Activated T-helper 2 cell treated with anti-CD3 and anti-CD28 coated beads, Interferon-gamma antibody, Interleukin-2, Interleukin-4, amounts not matched to agents 10 μg/mL and 5 μg/mL and 100 μg/mL, durations not matched to agents 14 hours and 24 hours and 36 hours (primary cell): Measurements from ENCODE around the gene FBXO15. TPM values are rescaled to one million over a fixed set of nuclear protein-coding genes. Genes with fewer than 3 reads are reported as not detected.

Experiments
- DNase-seq: peaks from one replicate; pipeline ENCODE4 v3.0.0; 2021; ENCODE audit warnings: low spot score
- H3K27ac Mint-ChIP-seq: one replicate; pipeline ENCODE4 v1.8.0; 2021; ENCODE audit warnings: mixed read lengths
- H3K27me3 Mint-ChIP-seq: one replicate; pipeline ENCODE4 v1.8.0; 2021; ENCODE audit warnings: low read depth, mixed read lengths
- H3K36me3 Mint-ChIP-seq: one replicate; pipeline ENCODE4 v1.8.0; 2021; ENCODE audit warnings: low read depth, mixed read lengths
- H3K4me1 Mint-ChIP-seq: one replicate; pipeline ENCODE4 v1.8.0; 2021; ENCODE audit warnings: low read depth, mixed read lengths
- H3K4me3 Mint-ChIP-seq: one replicate; pipeline ENCODE4 v1.8.0; 2021; ENCODE audit warnings: low read depth, mild to moderate bottlenecking, moderate library complexity, mixed read lengths
- H3K9me3 Mint-ChIP-seq: one replicate; pipeline ENCODE4 v1.8.0; 2021; ENCODE audit warnings: mixed read lengths
- intact Hi-C: fragments of 100-400 bp; cut with micrococcal nuclease; formaldehyde crosslinking; loops from one replicate; pipeline ENCODE4 v1.15.1; 2023
- total RNA-seq: library from RNA; stranded (reverse); gene quantifications from 2 replicates; pipeline ENCODE4 v1.2.3, GENCODE V29; 2022

FBXO15 gene
- total RNA-seq, 1 donor from 2014 or later: 0.91 TPM

- intact Hi-C loops: loop anchor here (5.0 kb wide), 2 partner anchors 113 to 258 kb away; no protein-coding TSS in a partner anchor
- H3K27me3 Mint-ChIP-seq: peaks cover 5% of the 10 kb centered on the region
- no peak overlapping the region for H3K4me3 Mint-ChIP-seq
- peaks cover 4% of the 10 kb centered on the region for H3K9me3 Mint-ChIP-seq
- no peak for DNase-seq
- no peaks in the 10 kb centered on the region for H3K36me3 Mint-ChIP-seq
- peaks cover 17% of the 10 kb centered on the region for H3K4me1 Mint-ChIP-seq
- no peak overlapping the region for H3K27ac Mint-ChIP-seq
Observed at GRCh38 chr18:74084184-74084855, 63.3 kb downstream of the FBXO15 start.

- Mint-ChIP-seq H3K27me3 (peaks cover 7% of the 10 kb centered on the region), H3K4me1 (peaks cover 17% of the 10 kb centered on the region), H3K27ac (peak overlapping the region; percentile 99), H3K36me3 (no peaks in the 10 kb centered on the region), H3K4me3 (peak overlapping the region; percentile 62), H3K9me3 (no peaks in the 10 kb centered on the region)
- DNase-seq: no peak
- intact Hi-C loops: loop anchor here (5.0 kb wide), 2 partner anchors 114 to 259 kb away; no protein-coding TSS in a partner anchor
Observed at GRCh38 chr18:74083557-74083952, 64.1 kb downstream of the FBXO15 start.

- intact Hi-C loops: loop anchor here (1.0 to 5.0 kb wide), 6 partner anchors 19 to 259 kb away; partner anchors contain the start of gene TIMM21
- Mint-ChIP-seq H3K36me3 (no peaks in the 10 kb centered on the region), H3K4me3 (peak overlapping the region; percentile 79), H3K27me3 (peaks cover 7% of the 10 kb centered on the region), H3K27ac (peak overlapping the region; percentile 99), H3K4me1 (peaks cover 17% of the 10 kb centered on the region), H3K9me3 (no peaks in the 10 kb centered on the region)
- DNase-seq: no peak
Observed at GRCh38 chr18:74082742-74083556, 64.7 kb downstream of the FBXO15 start.

- peak; percentile 63 for DNase-seq
- Mint-ChIP-seq H3K27me3 (peaks cover 7% of the 10 kb centered on the region), H3K36me3 (no peaks in the 10 kb centered on the region), H3K27ac (peak overlapping the region; percentile 99), H3K9me3 (no peaks in the 10 kb centered on the region), H3K4me3 (peak overlapping the region; percentile 79), H3K4me1 (peaks cover 17% of the 10 kb centered on the region)
- intact Hi-C loops: loop anchor here (1.0 to 5.0 kb wide), 6 partner anchors 18 to 260 kb away; partner anchors contain the start of gene TIMM21
Observed at GRCh38 chr18:74081966-74082741, 65.5 kb downstream of the FBXO15 start.

- Mint-ChIP-seq H3K27ac (no peak overlapping the region), H3K4me1 (peaks cover 13% of the 10 kb centered on the region)
- intact Hi-C loops: no loop called here
Observed at GRCh38 chr18:74078257-74078656, 69.4 kb downstream of the FBXO15 start.

GRCh38 chr18:74074668-74075564 is 72.7 kb downstream of the FBXO15 start:
- Mint-ChIP-seq H3K4me3 (no peak overlapping the region), H3K27ac (no peak overlapping the region), H3K36me3 (no peaks in the 10 kb centered on the region), H3K27me3 (peaks cover 16% of the 10 kb centered on the region), H3K4me1 (no peaks in the 10 kb centered on the region), H3K9me3 (no peaks in the 10 kb centered on the region)
- intact Hi-C loops: no loop called here
- DNase-seq: no peak

More at GRCh38 chr18:74078257-74078656, 69.4 kb downstream of the FBXO15 start:
- Mint-ChIP-seq H3K9me3 (no peaks in the 10 kb centered on the region), H3K4me3 (no peak overlapping the region), H3K27me3 (peaks cover 7% of the 10 kb centered on the region), H3K36me3 (no peaks in the 10 kb centered on the region)
- no peak for DNase-seq

GRCh38 chr18:74073957-74074667 is 73.5 kb downstream of the FBXO15 start:
- no peaks in the 10 kb centered on the region for H3K9me3 Mint-ChIP-seq
- intact Hi-C loops: no loop called here
- H3K36me3 Mint-ChIP-seq: no peaks in the 10 kb centered on the region
- H3K27ac Mint-ChIP-seq: no peak overlapping the region
- DNase-seq: no peak
- H3K27me3 Mint-ChIP-seq: peaks cover 13% of the 10 kb centered on the region
- H3K4me1 Mint-ChIP-seq: no peaks in the 10 kb centered on the region
- H3K4me3 Mint-ChIP-seq: no peak overlapping the region

- Mint-ChIP-seq H3K4me1 (peaks cover 25% of the 10 kb centered on the region), H3K36me3 (no peaks in the 10 kb centered on the region), H3K4me3 (no peak overlapping the region), H3K9me3 (no peaks in the 10 kb centered on the region), H3K27ac (no peak overlapping the region), H3K27me3 (peaks cover 10% of the 10 kb centered on the region)
- no peak for DNase-seq
- intact Hi-C loops: no loop called here
Observed at GRCh38 chr18:74069178-74070050, 78.2 kb downstream of the FBXO15 start.

- no peak overlapping the region for H3K4me3 Mint-ChIP-seq
- DNase-seq: no peak
- intact Hi-C loops: no loop called here
- H3K4me1 Mint-ChIP-seq: peaks cover 36% of the 10 kb centered on the region
- H3K9me3 Mint-ChIP-seq: no peaks in the 10 kb centered on the region
- H3K27me3 Mint-ChIP-seq: peaks cover 10% of the 10 kb centered on the region
- no peak overlapping the region for H3K27ac Mint-ChIP-seq
- no peaks in the 10 kb centered on the region for H3K36me3 Mint-ChIP-seq
Observed at GRCh38 chr18:74068296-74068695, 79.3 kb downstream of the FBXO15 start.

- intact Hi-C loops: no loop called here
- peak overlapping the region; percentile 76 for H3K4me3 Mint-ChIP-seq
Observed at GRCh38 chr18:74066018-74066417, 81.6 kb downstream of the FBXO15 start.

GRCh38 chr18:74065366-74065765 is 82.3 kb downstream of the FBXO15 start:
- Mint-ChIP-seq H3K4me1 (peaks cover 49% of the 10 kb centered on the region), H3K27ac (peak overlapping the region; percentile 81), H3K9me3 (no peaks in the 10 kb centered on the region), H3K36me3 (peaks cover 2% of the 10 kb centered on the region), H3K4me3 (peak overlapping the region; percentile 76), H3K27me3 (no peaks in the 10 kb centered on the region)
- intact Hi-C loops: no loop called here
- no peak for DNase-seq

More at GRCh38 chr18:74066018-74066417, 81.6 kb downstream of the FBXO15 start:
- peaks cover 2% of the 10 kb centered on the region for H3K36me3 Mint-ChIP-seq
- peaks cover 47% of the 10 kb centered on the region for H3K4me1 Mint-ChIP-seq
- H3K9me3 Mint-ChIP-seq: no peaks in the 10 kb centered on the region
- H3K27me3 Mint-ChIP-seq: peaks cover 4% of the 10 kb centered on the region
- no peak for DNase-seq
- H3K27ac Mint-ChIP-seq: peak overlapping the region; percentile 81
